HG03280 (cell line): ENCODE data around the gene SLCO3A1.
A peak's percentile ranks its signal among the peaks of the same experiment; 100 is the strongest.

ENCODE experiments used
- ATAC-seq: cut with Tn5 transposase; IDR thresholded peaks from one replicate; pipeline ENCODE4 v1.9.1; 2021; ENCODE audit warnings: mild to moderate bottlenecking, moderate library complexity; ENCODE audit not compliant: unreplicated experiment

Gene SLCO3A1

DNA sequence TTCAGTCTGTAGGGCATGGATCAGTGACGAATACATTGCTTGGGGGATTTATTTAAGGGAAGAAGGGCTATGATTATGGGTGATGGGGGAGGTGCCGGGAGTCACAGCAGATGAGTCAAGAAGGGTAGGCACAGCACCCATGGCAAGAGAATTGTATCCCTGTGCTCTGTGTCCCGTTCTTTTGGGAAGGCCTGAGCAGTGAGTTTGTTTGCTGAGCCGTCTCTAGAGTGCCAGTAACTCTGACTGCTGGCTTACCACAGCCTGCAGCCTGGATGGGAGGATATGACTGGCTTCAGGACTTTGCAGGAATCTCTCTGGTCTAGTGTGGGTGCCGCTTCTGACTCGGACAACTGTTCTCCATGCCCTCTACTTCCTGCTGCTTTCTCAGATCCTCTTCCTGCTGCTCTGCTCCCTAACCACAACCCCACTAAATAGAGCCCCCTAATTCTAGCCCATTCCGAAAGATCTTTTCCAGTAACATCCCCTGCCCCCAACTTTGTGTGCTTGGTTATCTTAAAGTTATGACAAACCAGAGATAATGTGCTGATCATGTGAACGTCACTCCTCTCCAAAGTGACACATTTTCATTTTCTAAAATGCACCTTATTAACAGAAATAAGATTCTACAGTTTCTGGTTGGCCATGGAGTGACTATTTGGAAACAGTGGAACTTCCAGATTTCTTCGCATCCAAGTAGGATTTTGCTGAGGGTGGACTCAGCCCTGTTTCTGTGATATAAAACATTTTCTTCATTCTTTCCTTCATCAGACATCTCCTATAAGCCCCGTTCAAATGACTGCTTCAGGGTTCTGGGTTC, 239.0 kb downstream of the SLCO3A1 start:
- no peak for ATAC-seq

DNA sequence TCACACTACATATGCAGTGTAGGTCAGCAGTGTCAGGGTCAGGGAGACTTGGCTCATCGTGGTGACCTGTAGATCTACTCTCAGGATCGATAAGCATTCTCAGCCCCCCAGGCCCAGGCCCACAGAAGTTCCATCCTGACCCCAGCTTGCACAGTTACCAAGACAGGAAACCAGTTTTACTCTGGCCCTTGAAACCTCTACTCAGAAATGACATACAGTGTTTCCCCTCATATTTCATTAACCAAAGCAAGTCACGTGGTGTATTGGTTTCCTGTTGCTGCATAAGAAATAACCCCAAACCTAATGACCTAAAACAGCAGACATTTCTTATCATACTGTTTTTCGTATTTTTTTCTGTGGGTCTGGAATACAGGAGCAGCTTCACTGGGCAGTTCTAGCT, 242.2 kb downstream of the SLCO3A1 start:
- ATAC-seq, result no peak

DNA sequence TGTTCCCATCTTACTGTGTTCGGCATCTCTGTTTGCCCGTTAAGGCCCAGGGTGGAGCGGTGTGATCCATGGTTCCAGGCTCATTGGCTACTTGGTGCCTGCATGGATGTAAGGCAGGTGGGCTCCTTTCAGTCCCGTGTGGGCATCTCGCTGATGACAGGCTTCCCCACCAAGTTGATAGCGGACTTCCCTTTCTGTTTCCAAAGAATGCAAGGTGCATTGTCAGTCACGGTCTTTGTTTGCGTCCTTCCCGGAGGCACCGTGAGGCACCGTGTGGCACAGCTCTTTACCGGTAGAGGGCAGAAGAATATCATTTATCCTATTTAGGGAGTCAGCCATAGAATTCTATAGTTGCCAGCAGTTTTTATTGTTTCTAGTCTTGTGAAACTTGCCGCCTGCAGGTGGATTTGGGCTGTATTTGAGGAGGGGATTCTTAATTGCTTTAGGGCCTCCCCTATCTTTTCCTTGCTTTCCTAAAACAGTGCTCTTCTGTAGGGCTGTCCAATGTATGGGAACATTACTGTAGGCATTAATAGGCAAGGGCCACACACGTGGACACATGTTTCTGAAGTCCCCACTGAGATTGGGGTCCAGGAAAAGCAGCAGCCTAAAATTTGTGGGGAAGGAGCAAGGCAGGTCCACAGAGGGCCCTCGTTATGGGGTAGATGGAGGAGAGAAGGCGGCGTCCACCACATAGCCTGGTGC, 244.1 kb downstream of the SLCO3A1 start:
- ATAC-seq, result peak; percentile 58

DNA sequence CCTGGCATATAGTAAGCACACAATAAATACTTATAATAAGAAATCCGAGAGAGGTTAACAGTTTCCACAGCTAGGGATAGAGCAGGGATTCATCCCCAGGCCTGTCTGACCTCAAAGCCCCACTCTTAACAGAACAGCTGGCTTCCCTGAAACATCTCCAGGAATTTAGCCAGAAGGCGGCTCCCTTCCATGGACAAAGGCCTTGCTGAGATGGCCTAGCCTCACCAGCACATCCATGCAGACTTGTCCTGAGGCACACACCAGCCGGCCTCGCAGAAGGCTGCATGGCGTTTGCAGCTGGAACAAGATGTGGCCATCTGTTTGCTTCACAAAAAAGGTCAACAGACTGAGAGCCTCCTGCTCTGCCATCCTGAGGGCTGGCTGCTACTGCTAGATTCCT, 245.4 kb downstream of the SLCO3A1 start:
- no peak for ATAC-seq

DNA sequence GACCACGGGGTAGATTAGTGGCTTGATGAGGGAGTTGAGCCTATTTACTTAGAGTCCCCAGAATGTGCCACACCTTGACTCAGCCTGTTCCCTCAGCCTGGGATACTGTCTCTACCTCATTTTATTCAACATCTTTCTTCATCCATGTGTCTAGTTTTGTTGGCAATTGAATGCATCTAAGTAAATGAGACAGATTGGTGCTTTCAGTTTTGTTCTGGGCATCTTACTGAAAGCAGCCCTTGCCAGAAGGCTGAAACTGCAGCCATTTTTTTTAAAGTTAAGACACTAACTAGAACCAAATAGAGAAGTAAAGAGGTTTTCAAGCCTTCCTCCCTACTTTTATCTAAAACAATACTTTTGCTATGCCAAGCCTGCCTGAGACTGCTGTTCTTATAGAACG, 246.8 kb downstream of the SLCO3A1 start:
- no peak for ATAC-seq

DNA sequence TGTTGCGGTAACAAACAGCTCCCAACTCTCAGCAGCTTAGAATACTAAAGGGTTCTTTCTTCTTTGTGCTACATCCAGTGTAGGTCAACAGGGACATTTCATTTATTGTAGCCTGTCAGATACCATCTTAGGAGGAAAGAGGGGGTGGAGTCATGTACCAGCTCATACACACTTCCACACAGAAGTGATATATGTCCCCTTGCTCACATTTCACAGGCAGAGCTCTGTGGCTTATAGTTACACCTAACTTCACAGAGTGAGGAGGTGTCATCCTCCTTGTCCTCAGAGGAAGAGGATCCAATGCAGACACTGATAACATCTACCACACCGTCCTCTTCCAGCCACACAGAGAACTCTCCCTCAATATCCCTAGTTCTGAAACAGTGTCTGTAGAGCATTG, 247.2 kb downstream of the SLCO3A1 start:
- ATAC-seq, result no peak

DNA sequence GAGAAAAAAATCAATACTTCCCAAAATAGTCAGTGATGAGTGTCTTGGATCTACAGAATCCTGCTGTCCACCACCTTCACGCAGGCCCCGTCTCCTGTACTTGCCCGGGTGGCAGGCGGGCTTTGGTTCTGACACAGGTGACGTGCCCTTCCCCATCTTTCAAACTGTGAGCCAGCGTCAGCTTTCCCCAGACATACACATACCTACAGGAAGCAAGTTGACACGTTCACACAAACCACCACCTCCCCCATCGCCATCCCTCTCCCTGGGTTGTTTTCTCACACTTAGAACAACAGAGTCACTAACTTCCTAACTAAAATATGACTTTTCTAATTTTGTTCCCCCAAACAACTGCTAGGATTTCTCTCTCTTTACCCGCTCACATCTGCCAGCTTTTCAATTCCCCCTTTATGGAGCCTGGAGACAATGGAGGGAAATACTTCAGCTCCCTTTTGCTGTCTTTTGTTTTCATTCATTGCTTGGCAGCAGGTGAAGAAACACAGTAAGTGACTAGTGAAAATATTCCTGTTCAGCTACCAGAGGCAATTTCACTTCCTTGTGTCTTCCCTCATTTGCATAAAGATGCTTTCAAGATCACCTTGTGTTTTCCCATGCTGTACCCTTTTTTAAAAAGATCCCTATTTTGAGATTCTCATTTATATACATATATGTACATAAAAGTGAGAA, 248.3 kb downstream of the SLCO3A1 start:
- no peak for ATAC-seq

DNA sequence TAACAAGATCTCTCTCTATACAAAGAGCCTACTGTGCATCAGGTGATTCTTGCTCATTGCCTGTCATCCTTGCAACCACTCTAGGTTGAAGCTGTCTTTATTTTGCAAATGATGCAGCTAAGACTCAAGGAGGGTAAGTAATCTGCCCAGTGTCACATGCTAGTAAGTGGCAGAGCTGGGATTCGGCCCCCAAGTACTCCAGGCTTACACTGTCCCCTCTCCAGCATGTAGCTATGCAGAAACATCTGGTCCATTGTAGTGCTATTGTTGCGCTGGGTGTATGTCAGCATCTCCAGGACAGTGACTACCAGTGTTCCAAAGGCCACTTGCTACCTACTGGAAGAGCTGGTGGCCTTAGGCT, 248.9 kb downstream of the SLCO3A1 start:
- no peak for ATAC-seq

DNA sequence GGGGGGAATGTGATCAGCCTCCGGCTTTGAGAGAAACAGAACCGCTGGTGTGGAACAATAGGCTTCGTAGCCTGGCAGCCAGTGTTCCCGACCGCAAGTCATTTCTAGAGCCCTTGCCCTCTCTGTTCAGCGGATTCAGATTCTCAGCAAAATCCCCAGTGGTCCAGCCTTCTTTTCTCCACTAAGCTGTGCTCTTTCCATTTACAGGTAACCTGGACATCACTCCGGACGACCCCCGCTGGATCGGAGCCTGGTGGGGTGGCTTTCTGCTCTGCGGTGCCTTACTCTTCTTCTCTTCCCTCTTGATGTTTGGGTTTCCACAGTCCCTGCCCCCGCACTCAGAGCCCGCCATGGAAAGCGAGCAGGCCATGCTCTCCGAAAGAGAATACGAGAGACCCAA, 250.6 kb downstream of the SLCO3A1 start:
- no peak for ATAC-seq

DNA sequence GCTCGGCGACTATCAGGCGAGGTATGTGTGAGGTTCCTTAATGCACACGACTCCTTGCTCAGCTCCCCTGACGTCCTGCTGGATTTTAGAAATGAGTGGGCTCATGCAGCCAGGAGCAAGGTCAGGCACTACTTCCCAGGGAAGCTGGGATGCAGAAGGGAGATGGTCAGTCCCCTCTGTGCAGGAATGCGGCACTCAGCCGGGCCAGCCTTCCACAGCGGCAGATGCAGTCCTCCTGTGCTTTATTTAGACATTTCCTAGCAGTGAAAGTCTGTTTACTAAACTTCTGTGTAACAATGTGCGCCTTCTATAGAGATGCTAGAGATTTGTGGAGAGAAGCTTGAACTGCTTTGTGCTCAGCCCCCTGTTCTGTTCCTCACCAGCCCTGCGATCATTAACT, 252.1 kb downstream of the SLCO3A1 start:
- ATAC-seq, result no peak

DNA sequence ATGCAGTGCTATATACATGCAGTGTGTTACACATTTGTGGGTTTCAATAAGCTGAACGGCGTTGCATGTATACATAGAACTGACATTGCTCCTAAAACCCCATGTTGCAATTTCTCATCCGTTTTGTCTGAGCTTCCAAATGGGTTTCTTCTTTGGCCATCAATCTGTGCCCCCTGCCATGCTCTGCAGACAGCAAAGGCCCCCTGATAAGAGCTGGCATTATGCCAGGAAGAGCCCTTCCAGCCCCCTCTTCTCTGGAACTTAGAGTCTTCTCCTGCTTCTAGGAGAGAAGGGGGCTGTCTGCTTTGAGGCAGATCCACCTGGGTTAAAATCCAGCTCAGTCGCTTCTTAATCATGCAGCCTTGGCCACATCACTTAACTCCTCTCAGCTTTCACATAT, 254.0 kb downstream of the SLCO3A1 start:
- no peak for ATAC-seq

DNA sequence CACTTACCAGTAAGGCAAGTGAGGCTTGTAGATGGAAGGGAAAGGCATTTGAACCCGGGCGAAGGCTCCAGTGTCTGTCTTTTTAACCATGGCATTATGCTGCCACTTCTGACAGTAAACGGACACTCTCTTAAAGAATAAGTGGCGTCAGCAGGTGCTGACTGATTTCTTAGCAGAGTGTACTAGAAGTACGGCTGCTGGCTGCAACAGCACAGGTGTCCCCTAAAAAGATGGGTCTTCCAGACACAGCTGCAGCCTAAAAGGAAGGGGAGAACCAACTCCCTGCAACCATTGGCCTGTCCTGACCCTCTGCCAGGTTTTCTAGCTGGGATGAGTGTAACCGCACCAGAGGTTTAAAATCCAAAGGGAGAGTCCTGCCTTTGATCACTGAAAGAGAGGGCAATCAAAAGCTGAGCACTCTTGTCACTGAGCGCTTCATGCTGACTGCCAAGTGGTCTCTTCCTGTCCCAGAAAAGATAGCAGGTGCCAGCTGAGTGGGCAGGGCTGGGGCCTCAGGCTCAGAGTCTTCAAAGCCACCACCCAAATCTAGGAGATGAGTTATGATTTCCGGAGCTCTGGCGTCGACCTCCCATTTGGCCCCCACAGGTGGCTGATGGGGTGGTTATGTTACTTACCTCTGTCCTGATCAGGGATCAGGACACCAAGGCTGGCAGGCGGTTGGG, 255.8 kb downstream of the SLCO3A1 start:
- no peak for ATAC-seq

DNA sequence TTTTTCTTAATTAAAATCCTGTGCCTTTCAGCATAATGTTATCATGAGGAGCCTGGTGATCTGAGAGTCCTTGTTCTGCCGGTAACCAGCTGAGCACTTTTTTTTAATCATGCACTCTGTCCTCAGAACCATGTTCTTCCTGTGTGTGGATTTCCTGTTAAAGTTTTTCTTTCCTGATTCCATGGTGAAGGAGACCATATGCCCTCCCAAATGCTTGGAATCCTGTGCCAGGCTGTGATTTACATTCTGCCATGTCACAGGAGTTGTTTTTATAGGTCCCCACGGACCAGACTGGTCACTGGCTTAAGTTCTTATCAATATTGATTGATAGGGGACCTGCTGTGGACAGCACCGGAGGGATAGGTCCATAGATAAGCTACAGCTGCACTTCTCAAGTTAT, 257.8 kb downstream of the SLCO3A1 start:
- ATAC-seq, result no peak

DNA sequence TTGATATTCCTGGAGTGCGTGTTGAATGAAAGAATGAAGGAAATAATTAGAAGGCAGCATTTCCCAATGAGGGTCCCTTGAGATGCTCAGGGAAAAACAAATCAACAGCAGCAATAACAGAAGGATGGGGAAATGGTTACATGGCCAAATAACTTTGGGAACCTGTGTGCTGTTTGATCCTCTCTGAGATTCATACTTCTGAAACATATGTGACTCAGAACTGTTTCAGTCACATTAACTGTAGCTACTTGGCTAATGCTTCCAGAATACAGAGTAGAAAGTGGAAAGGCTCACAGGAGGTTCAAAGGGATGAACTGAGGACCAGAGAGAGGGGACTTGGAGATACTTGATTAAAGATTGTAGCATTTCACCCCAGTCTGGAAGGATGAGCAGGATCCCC, 258.2 kb downstream of the SLCO3A1 start:
- ATAC-seq, result no peak

DNA sequence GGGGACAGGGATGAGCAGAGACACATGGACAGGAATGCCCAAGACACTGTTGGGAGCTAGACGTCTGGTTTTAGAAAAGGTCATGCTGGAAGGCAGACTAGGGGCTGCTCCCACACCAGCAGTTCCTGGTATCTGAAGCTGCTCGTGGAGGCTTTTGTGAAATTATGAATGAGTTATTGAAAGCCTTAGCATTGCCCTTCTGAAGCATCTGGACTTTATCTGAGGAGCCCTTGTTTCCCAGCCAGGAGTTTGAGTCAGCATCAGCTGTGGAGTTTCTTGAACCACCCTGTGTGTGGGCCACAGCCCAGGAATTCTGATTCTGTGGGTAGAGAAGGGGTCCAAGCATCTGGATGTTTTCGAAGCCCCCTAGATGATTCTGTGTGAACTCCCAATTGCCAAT, 258.7 kb downstream of the SLCO3A1 start:
- ATAC-seq, result no peak

DNA sequence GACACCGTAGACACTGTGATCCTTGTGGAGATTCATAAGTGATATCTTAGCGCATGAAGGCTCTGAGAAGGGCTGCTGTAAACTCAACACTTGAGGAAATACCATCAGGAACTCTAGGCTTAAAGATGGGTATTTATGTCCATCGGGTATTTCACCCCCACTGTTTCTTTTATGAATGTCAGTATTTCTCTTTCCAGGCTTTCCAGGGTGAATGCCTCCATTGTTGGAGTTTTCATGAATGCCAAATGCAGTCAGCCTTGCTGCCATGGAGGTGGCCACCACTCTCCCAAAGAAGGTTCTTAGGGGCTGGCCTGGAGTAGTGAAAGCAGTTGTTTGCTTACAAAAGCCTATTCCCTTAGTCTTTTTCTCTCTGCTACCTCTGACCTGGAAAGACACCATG, 259.2 kb downstream of the SLCO3A1 start:
- no peak for ATAC-seq

DNA sequence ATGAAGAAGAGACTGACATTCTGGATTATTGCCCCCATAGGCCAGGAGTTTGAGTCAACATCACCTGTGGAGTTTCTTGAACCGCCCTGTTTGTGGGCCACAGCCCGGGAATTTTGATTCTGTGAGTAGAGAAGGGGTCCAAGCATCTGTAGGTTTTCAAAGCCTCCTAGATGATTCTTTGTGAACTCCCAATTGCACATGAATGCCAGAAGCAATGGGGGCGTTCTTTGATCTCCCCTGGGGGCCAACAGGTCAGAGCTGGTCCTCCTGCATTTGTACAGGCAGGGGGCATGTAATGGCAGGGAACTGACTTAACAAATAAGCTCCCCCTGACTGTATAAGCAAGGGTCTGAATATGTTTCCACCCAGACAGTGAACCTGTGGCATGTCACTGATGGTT, 260.3 kb downstream of the SLCO3A1 start:
- ATAC-seq, result no peak

DNA sequence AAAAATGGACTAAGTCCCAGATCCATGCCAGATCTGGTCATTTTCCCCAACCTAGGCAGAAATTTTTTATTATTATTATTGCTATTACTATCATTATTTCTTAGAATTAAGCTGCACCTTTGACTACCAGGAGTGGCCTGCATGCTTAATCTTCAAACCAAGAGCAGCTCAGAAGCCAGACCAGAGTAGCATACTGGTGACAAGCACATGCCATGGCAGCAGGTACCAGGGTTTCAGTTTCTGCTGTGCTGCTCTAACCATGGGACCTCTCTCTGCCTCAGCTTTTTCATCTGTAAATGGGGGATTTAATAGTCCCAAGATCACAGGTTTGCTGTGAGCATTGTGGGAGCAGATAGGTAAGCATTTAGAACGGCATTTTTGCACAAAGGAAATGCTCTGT, 262.3 kb downstream of the SLCO3A1 start:
- no peak for ATAC-seq

DNA sequence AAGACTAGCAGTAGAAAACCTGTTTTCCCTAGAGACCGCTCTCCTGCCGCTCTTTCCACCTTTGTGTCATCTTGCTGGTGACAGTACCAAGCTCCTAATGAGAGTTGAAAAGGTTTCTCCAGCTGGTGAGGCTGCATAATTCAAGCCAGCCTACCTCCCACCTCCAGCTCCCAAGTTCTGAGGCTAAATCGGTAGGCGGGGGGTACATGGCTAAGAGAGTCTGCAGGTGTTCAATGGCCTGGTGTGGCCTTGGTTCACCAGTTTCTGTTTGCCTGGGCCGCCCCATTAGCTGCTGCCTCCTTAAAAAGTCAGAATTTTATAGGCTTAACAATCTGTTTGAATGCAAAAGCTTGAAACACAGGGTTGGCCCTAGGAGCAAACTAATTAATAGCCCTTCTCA, 262.8 kb downstream of the SLCO3A1 start:
- ATAC-seq, result no peak

DNA sequence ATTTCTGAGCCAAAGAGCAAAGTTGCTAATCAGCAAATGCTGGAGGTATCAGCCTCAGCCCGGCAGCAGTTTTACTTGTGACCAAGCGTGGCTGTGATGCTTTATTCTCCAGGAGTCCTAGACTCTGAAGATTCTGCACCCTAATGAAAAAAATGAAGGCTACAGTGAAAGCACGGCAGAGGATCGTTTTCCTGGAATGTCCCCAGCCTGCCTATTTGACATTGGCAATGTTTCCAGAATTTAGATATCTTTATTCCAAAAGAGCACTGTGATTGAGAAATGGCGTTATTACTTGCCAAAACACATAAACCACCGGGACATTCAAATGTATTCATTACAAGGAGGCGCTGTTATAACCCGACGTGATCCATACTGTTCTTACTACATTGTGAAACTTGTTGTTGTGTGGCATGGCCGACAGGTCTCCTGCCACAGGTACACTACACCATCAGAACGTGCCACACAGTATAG, 263.8 kb downstream of the SLCO3A1 start:
- ATAC-seq, result no peak

DNA sequence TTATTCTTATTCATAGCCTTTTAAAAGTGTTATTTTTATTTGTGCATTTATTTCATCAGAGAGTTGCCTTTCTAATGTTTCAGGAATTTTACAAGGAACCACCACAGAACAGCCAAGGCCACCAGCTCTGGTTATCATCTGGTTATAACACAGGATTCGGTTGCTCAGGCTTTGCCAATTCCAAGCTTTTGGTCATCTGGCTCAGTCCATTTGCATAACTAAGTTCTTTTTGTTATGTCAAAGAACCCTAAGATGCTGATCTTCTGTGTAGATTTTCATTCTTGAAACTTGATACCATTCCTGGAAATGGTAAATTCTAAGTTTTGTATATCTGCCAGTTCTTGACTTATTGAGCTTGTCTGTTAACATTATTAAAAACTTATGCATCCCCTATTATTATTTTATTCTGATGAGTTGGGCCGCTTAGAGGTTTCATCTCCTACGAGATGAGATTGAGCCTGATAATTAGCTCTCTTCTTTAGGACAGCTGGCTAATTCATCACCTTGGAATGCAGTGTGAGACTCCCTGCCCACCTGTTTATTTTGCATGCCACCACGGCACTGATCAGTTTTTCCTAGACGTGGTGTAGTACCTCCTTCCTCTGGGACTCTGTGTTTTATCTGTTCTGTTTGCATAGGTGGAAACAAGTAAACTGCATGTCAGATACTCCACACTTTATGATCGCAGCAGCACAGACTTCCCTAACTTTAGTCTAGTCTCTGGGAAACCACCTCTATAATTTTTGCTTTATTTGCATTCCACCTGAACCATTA, 264.8 kb downstream of the SLCO3A1 start:
- no peak for ATAC-seq
